ENCODE results near the gene PARD6A.

Gene PARD6A

DNA sequence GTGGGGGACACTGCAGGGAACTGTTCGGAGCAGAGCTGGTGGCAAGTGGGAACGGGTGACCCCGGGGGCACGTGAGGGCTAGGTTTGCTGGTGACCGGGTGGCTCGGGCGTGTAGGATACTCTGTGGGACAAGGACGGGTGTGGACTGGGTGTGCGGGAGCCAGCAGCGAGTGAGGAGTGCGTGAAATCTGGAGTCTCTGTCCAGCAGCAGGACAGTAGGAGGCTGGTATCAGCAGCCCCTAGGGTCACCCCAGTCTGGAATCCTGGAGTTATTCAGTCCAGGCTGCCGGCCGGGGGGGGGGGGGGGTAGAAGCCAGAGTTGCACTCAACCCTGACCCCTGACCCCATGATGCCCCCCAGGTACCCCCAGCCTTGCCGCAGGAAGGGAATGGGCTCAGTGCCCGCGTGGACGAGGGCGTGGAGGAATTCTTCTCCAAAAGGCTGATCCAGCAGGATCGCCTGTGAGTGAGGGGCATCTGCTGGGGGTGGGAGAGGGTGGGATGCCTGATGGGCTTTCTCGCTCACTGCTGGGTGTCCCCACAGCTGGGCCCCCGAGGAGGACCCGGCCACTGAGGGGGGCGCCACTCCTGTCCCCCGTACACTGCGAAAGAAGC lies 6.9 kb upstream of the PARD6A start:
- DNase-seq (ENCODE audit: low spot score): no peak

DNA sequence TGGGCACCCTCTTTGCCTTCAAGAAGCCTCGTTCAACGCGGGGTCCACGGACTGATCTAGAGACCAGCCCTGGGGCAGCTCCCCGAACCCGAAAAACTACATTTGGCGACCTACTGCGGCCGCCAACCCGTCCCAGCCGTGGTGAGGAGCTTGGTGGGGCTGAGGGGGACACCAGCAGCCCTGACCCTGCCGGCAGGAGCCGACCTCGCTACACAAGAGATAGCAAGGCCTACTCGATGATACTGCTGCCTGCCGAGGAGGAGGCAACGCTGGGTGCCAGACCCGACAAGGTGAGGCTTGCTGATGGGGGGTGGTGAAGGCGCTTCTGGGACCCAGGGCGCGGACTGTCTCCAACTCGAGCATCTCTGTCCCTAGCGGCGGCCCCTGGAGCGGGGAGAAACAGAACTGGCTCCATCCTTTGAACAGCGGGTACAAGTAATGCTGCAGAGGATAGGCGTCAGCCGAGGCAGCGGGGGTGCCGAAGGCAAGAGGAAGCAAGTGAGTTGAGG lies 6.3 kb upstream of the PARD6A start:
- DNase-seq (ENCODE audit: low spot score): no peak

DNA sequence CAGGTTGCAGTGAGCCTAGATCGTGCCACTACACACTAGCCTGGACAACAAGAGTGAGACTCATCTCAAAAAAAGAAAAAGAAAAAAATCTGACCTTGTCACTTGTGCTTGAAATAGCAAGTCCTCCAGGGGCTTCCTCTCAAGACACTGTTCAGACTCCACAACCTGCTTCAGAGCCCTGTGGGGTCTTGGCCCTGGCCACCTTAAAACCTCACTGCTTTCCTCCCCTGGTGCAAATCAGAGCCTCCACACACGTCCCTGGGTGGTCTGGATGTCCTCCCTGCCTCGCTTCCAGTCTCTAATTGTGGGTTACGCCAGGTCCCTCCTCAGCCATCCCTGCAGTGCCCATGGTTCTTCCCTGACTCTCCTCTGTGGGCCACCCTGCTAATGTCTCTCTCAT lies 5.4 kb upstream of the PARD6A start:
- DNase-seq (ENCODE audit: low spot score): no peak

- no peak for DNase-seq (ENCODE audit: low spot score)
Observed at GRCh38 chr16:67656344-67657016, 4.3 kb upstream of the PARD6A start.

GRCh38 chr16:67657017-67657608 lies 3.6 kb upstream of the PARD6A start:
- DNase-seq (ENCODE audit: low spot score): no peak

DNA sequence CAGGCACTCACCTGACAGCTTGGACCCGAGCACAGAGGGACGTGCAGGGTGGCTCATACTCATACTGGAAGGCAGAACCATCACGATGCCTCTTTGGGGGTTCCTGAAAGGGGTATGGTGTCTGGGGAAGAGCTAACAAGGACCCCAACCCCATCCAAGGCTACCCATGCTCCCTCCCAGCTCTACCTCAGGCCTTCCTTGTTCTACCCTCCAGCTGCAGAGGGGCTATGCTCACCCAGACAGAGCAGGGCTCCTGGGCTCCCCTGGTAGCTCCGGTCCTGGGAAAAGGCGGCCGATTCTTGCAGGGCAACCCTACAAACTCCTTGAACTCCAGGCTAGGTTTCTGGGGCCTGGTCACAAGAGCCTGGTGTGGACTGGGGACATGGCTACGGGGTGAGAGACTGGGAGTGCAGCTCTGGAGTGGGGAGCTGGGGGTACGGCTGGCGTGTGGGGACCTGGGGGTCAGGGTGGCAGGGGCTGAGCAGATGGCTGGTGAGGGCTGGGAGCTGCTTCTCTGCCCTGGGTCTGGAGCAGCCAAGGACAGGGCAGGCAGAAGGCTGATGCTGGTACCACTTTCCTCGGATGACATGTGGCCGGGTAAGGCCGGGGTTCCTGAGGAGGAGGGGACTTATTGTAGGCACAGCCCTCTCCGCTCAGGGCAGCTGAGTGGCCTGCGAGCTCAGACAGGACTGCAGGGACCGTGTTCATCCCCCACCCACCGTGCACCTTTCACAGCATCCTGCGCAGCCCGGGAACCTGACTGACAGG lies 2.8 kb upstream of the PARD6A start:
- DNase-seq (ENCODE audit: low spot score): no peak

- no peak for DNase-seq (ENCODE audit: low spot score)
Observed at GRCh38 chr16:67658849-67659674, 1.7 kb upstream of the PARD6A start.

DNA sequence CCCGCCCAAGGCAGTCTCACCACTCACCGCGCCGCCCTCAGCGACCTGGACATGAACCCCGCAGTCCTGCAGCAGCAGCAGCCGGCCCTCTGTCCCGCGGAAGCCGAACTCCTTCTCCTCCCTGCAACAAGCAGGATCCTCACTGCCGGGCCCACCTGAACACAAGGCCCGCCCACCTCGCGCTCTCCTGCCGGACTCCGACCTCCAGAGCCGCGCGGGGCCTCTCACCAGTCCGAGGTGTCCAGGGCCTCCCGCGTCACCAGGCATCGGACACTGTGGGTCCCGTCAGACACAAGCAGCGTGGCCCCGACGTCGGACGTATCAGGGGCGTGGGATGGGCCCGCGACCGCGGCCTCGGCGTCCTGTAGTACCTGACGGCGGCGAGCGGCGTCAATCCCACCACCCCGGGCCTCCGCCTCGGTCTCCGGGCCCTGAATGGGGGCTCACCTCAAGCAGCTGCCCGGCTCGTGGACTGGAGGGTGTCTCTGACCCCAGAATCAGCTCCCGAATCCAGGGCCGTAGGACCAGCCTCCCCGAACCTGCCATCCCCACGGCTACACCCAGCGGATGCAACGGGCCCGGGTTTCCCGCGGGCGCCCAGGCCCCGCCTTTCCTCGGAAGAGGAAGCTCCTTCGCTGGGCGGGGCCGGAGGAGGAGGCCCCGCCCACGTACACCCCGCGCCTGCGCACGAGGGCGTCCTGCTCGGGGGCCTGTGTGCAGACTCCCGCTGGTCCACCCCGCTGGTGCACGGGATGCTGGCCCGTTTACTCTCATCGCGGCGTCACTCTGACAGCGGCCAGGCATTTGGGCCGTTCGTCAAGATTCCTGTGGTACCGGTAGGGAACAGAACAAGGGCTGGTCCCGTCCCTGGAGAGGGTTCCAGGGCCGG lies 841 bp upstream of the PARD6A start, which contains the start of gene ACD:
Gene ACD, minus strand, starts transcription at position 586 of the 889 bp plus-strand sequence. Its CDS starts 40 bp downstream, at position 546.
- DNase-seq (ENCODE audit: low spot score): peak; percentile 93

GRCh38 chr16:67661101-67661761 lies 471 bp downstream of the PARD6A start:
- no peak for DNase-seq (ENCODE audit: low spot score)

DNA sequence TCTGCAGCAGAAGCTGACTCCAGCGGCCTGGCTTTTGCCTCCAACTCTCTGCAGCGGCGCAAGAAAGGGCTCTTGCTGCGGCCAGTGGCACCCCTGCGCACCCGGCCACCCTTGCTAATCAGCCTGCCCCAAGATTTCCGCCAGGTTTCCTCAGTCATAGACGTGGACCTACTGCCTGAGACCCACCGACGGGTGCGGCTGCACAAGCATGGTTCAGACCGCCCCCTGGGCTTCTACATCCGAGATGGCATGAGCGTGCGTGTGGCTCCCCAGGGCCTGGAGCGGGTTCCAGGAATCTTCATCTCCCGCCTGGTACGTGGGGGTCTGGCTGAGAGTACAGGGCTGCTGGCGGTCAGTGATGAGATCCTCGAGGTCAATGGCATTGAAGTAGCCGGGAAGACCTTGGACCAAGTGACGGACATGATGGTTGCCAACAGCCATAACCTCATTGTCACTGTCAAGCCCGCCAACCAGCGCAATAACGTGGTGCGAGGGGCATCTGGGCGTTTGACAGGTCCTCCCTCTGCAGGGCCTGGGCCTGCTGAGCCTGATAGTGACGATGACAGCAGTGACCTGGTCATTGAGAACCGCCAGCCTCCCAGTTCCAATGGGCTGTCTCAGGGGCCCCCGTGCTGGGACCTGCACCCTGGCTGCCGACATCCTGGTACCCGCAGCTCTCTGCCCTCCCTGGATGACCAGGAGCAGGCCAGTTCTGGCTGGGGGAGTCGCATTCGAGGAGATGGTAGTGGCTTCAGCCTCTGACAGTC lies 1.3 kb downstream of the PARD6A start:
- DNase-seq (ENCODE audit: low spot score): no peak

DNA sequence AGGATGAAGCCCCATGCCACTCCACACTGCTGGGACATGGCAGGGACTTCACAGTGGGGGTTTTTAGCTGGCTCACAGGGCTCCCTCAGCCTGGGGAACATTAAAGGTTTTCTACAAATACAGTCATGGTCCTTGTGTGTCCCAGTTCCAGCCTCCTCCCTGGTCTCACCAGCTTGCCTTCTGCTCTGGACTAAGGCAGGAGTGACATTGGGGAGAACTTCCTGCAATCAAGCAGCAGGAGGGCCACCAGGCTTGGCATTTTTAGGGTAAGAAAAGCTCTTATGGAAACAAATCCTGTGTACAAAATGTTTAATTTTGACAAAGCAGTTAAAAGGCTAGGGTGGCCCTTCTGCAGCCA lies 1.9 kb downstream of the PARD6A start:
- no peak for DNase-seq (ENCODE audit: low spot score)

GRCh38 chr16:67663151-67663876 lies 2.6 kb downstream of the PARD6A start:
- DNase-seq (ENCODE audit: low spot score): peak; percentile 14

GRCh38 chr16:67663877-67664222 lies 3.1 kb downstream of the PARD6A start:
- no peak for DNase-seq (ENCODE audit: low spot score)

DNA sequence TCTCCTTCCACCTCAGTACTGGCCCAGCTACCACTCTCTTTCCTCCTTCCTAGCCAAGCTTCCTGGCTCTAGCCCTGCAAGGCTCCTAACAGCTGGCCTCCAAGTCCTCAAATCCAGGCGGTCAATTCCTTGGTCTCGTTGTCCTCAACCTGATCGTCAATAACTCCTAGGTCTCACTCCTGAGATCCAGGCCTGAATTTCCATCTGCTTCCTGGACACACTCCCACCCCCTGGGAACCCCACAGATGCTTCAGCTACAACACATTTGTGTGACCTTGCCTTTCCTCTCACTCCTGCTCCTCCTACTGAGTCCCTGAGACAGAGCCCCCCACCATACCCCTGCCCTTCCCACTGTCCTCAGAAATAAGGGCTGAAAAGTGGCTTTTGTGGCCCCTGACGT lies 3.5 kb downstream of the PARD6A start:
- DNase-seq (ENCODE audit: low spot score): no peak

GRCh38 chr16:67664871-67665270 lies 4.1 kb downstream of the PARD6A start:
- no peak for DNase-seq (ENCODE audit: low spot score)

DNA sequence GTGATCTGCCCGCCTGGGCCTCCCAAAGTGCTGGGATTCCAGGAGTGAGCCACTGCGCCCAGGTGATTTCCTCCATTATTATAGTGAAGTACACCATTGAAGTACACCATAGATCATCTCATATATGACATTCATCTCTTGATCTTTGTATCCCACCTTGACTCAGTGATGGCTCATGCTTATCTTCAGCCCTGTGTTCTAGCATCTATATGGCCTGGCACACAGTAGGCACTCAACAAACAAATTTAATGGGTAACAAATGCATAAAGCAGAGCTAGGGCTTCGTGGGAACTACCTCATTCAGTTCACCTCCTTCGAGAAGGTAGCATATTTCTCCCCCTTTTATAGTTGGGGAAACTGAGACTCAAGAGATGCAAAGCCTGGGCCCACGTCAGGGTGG lies 4.8 kb downstream of the PARD6A start:
- no peak for DNase-seq (ENCODE audit: low spot score)

DNA sequence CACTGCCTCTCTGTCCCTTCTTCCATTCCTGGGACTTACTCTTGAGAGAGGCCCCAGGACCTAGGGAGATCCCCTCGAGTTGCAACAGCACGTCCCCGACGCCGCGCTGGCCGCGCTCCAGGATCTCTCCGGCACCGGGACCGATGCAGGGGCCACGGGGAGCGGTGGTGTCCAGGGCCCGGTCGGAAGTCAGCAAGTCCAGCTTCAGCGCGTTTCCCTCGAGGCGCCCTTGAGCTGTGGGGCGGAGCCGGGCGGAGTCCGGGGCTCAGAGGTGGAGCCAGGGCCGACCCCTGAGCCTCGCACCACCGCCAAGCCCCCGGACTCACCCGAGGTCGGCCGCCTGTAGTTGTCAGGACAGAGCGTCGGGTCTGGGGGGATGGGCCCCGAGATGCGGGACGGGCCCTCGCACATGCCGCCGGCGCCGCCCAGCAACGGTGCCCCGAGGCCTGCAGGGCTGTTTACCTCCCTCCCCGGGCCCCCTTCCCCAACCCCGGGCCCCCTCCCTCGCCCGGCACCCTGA lies 5.3 kb downstream of the PARD6A start:
- DNase-seq (ENCODE audit: low spot score): no peak

Measured in CD4-positive, alpha-beta T cell treated with Interleukin-15 for 4 hours (primary cell).